Karpas-422 (cell line): ENCODE measurements around the gene ADAMTS17. TPM values are rescaled to one million over a fixed set of nuclear protein-coding genes. Genes with fewer than 3 reads are reported as not detected.

Experiments used
- DNase-seq: peaks from one replicate; pipeline ENCODE4 v3.0.0-alpha.2; 2015
- H2AFZ ChIP-seq: fragments of 200-600 bp; sonication (generic); 2 replicates; pipeline ENCODE4 v1.6.1; 2014; ENCODE audit warnings: antibody characterized with exemption, low read length, mixed read lengths
- H3K27ac ChIP-seq: fragments of 200-600 bp; sonication (generic); 2 replicates; pipeline ENCODE4 v1.5.1; 2014; ENCODE audit warnings: mild to moderate bottlenecking, low read length, moderate library complexity
- H3K27me3 ChIP-seq: fragments of 200-600 bp; sonication (generic); 2 replicates; pipeline ENCODE4 v1.6.1; 2014; ENCODE audit warnings: low read length, mixed read lengths
- H3K36me3 ChIP-seq: fragments of 200-600 bp; sonication (generic); 2 replicates; pipeline ENCODE4 v1.6.1; 2014; ENCODE audit warnings: low read length, mixed read lengths; ENCODE audit not compliant: insufficient read depth
- H3K4me1 ChIP-seq: fragments of 200-600 bp; sonication (generic); 2 replicates; pipeline ENCODE4 v1.6.1; 2014; ENCODE audit warnings: mild to moderate bottlenecking, low read length, mixed read lengths
- H3K4me2 ChIP-seq: fragments of 200-600 bp; sonication (generic); 2 replicates; pipeline ENCODE4 v1.6.1; 2014; ENCODE audit warnings: low read length, low read depth, mild to moderate bottlenecking; ENCODE audit not compliant: poor library complexity, severe bottlenecking
- H3K4me3 ChIP-seq: fragments of 200-600 bp; sonication (generic); 2 replicates; pipeline ENCODE4 v1.5.1; 2014; ENCODE audit warnings: mild to moderate bottlenecking, antibody characterized with exemption, low read length, mixed read lengths
- H3K79me2 ChIP-seq: fragments of 200-600 bp; sonication (generic); 2 replicates; pipeline ENCODE4 v1.6.1; 2014; ENCODE audit warnings: mild to moderate bottlenecking, low read length, mixed read lengths
- H3K9ac ChIP-seq: fragments of 200-600 bp; sonication (generic); 2 replicates; pipeline ENCODE4 v1.6.0; 2014; ENCODE audit warnings: low read length
- H3K9me2 ChIP-seq: fragments of 200-600 bp; sonication (generic), shearing (Covaris generic); replicated peaks from 2 replicates; pipeline ENCODE4 v1.6.0; 2014; ENCODE audit warnings: mild to moderate bottlenecking, low read length, moderate library complexity; ENCODE audit not compliant: insufficient read depth
- H3K9me3 ChIP-seq: fragments of 300-700, 200-600 bp; sonication (generic); 2 replicates; pipeline ENCODE4 v1.6.1; 2014; ENCODE audit warnings: low read length, mixed read lengths
- H4K20me1 ChIP-seq: fragments of 200-600 bp; sonication (generic); 2 replicates; pipeline ENCODE4 v1.6.1; 2014; ENCODE audit warnings: mild to moderate bottlenecking, antibody characterized with exemption, low read length, low read depth; ENCODE audit not compliant: insufficient read depth
- total RNA-seq: library from RNA; depleted of rRNA; stranded (reverse); fragments of >200 nt; shearing (Covaris generic); gene quantifications from 2 replicates; pipeline ENCODE4 v1.2.3, GENCODE V29; 2014; ENCODE audit warnings: low replicate concordance

ADAMTS17 gene
- total RNA-seq, 1 experiment from 2014 or later = not detected

- Histone ChIP-seq H4K20me1 (no peaks in the 10 kb centered on the region), H3K4me3 (no peak overlapping the region), H3K9ac (no peak overlapping the region), H3K79me2 (no peaks in the 10 kb centered on the region), H3K4me1 (no peaks in the 10 kb centered on the region), H3K36me3 (no peaks in the 10 kb centered on the region), H3K9me2 (no peaks in the 10 kb centered on the region), H3K27ac (no peak overlapping the region), H3K4me2 (no peak overlapping the region), H2AFZ (no peak overlapping the region), H3K9me3 (no peaks in the 10 kb centered on the region), H3K27me3 (no peaks in the 10 kb centered on the region)
- no peak for DNase-seq
Measured at GRCh38 chr15:100002086-100002620, 339.6 kb downstream of the ADAMTS17 start.

- H3K36me3 ChIP-seq = no peaks in the 10 kb centered on the region
- no peaks in the 10 kb centered on the region for H3K9me3 ChIP-seq
- H3K27ac ChIP-seq = no peak overlapping the region
- no peaks in the 10 kb centered on the region for H3K27me3 ChIP-seq
- no peak for DNase-seq
- H3K4me1 ChIP-seq = no peaks in the 10 kb centered on the region
- H3K4me2 ChIP-seq = no peak overlapping the region
- H3K79me2 ChIP-seq = no peaks in the 10 kb centered on the region
- no peak overlapping the region for H2AFZ ChIP-seq
- no peaks in the 10 kb centered on the region for H4K20me1 ChIP-seq
- no peak overlapping the region for H3K4me3 ChIP-seq
- no peak overlapping the region for H3K9ac ChIP-seq
- no peaks in the 10 kb centered on the region for H3K9me2 ChIP-seq
Measured at GRCh38 chr15:100001405-100001804, 340.4 kb downstream of the ADAMTS17 start.

- no peak overlapping the region for H3K27ac ChIP-seq
- no peak overlapping the region for H2AFZ ChIP-seq
- H3K9me3 ChIP-seq = no peaks in the 10 kb centered on the region
- H3K4me1 ChIP-seq = no peaks in the 10 kb centered on the region
- no peaks in the 10 kb centered on the region for H4K20me1 ChIP-seq
- no peak overlapping the region for H3K9ac ChIP-seq
- H3K27me3 ChIP-seq = no peaks in the 10 kb centered on the region
- no peak overlapping the region for H3K4me3 ChIP-seq
- no peak for DNase-seq
- H3K36me3 ChIP-seq = no peaks in the 10 kb centered on the region
- H3K9me2 ChIP-seq = no peaks in the 10 kb centered on the region
- H3K79me2 ChIP-seq = no peaks in the 10 kb centered on the region
- no peak overlapping the region for H3K4me2 ChIP-seq
Measured at GRCh38 chr15:99999282-100000070, 342.3 kb downstream of the ADAMTS17 start.

- H2AFZ ChIP-seq = no peak overlapping the region
- no peak overlapping the region for H3K27ac ChIP-seq
- no peaks in the 10 kb centered on the region for H3K79me2 ChIP-seq
- no peak overlapping the region for H3K4me2 ChIP-seq
- no peak overlapping the region for H3K4me3 ChIP-seq
- no peaks in the 10 kb centered on the region for H3K9me2 ChIP-seq
- H3K9ac ChIP-seq = no peak overlapping the region
- no peaks in the 10 kb centered on the region for H3K4me1 ChIP-seq
- no peaks in the 10 kb centered on the region for H3K9me3 ChIP-seq
- no peaks in the 10 kb centered on the region for H4K20me1 ChIP-seq
- no peaks in the 10 kb centered on the region for H3K36me3 ChIP-seq
- H3K27me3 ChIP-seq = no peaks in the 10 kb centered on the region
- no peak for DNase-seq
Measured at GRCh38 chr15:99998661-99999101, 343.1 kb downstream of the ADAMTS17 start.

GRCh38 chr15:99997112-99997651, 344.6 kb downstream of the ADAMTS17 start:
- DNase-seq = no peak
- Histone ChIP-seq H3K4me1 (no peaks in the 10 kb centered on the region), H3K4me2 (no peak overlapping the region), H3K4me3 (no peak overlapping the region), H4K20me1 (no peaks in the 10 kb centered on the region), H3K27ac (no peak overlapping the region), H3K36me3 (no peaks in the 10 kb centered on the region), H3K9me2 (no peaks in the 10 kb centered on the region), H3K79me2 (no peaks in the 10 kb centered on the region), H3K9me3 (no peaks in the 10 kb centered on the region), H3K9ac (no peak overlapping the region), H2AFZ (no peak overlapping the region), H3K27me3 (no peaks in the 10 kb centered on the region)

- no peak overlapping the region for H3K27ac ChIP-seq
- no peak overlapping the region for H3K9ac ChIP-seq
- DNase-seq = no peak
- H3K4me1 ChIP-seq = no peaks in the 10 kb centered on the region
- no peaks in the 10 kb centered on the region for H3K9me3 ChIP-seq
- no peak overlapping the region for H3K4me2 ChIP-seq
- H4K20me1 ChIP-seq = no peaks in the 10 kb centered on the region
- no peaks in the 10 kb centered on the region for H3K79me2 ChIP-seq
- no peak overlapping the region for H3K4me3 ChIP-seq
- no peaks in the 10 kb centered on the region for H3K27me3 ChIP-seq
- no peak overlapping the region for H2AFZ ChIP-seq
- H3K9me2 ChIP-seq = no peaks in the 10 kb centered on the region
- H3K36me3 ChIP-seq = no peaks in the 10 kb centered on the region
Measured at GRCh38 chr15:99996660-99997059, 345.1 kb downstream of the ADAMTS17 start.

GRCh38 chr15:99995543-99995942, 346.2 kb downstream of the ADAMTS17 start:
- no peak for DNase-seq
- no peak overlapping the region for H3K4me3 ChIP-seq
- H3K4me2 ChIP-seq = no peak overlapping the region
- H3K9ac ChIP-seq = no peak overlapping the region
- H3K9me2 ChIP-seq = no peaks in the 10 kb centered on the region
- H4K20me1 ChIP-seq = no peaks in the 10 kb centered on the region
- H2AFZ ChIP-seq = no peak overlapping the region
- H3K9me3 ChIP-seq = no peaks in the 10 kb centered on the region
- H3K4me1 ChIP-seq = no peaks in the 10 kb centered on the region
- H3K36me3 ChIP-seq = no peaks in the 10 kb centered on the region
- H3K27ac ChIP-seq = no peak overlapping the region
- no peaks in the 10 kb centered on the region for H3K27me3 ChIP-seq
- no peaks in the 10 kb centered on the region for H3K79me2 ChIP-seq

GRCh38 chr15:99994849-99995248, 346.9 kb downstream of the ADAMTS17 start:
- DNase-seq = no peak
- Histone ChIP-seq H3K4me2 (no peak overlapping the region), H3K9ac (no peak overlapping the region), H3K9me3 (no peaks in the 10 kb centered on the region), H3K27me3 (no peaks in the 10 kb centered on the region), H3K4me3 (no peak overlapping the region), H4K20me1 (no peaks in the 10 kb centered on the region), H3K4me1 (no peaks in the 10 kb centered on the region), H3K36me3 (no peaks in the 10 kb centered on the region), H3K27ac (no peak overlapping the region), H3K79me2 (no peaks in the 10 kb centered on the region), H3K9me2 (no peaks in the 10 kb centered on the region), H2AFZ (no peak overlapping the region)
